Measurements from ENCODE around the gene KREMEN1. TPM values are rescaled to one million over a fixed set of nuclear protein-coding genes. Genes with fewer than 3 reads are reported as not detected.

KREMEN1 gene
- total and polyA plus RNA-seq, 2 experiments from 2014 or later: 1.8 to 3.8 TPM

- H3K4me2 ChIP-seq: no peak overlapping the region
- H4K20me1 ChIP-seq (replicated peaks; ENCODE audit: insufficient read depth): no peaks in the 10 kb centered on the region
- H3K27ac ChIP-seq (ENCODE audit: low read depth): no peak overlapping the region
- no peak overlapping the region for H3K4me3 ChIP-seq
- H3K4me3 Mint-ChIP-seq: no peak overlapping the region
- no peaks in the 10 kb centered on the region for H3K79me2 ChIP-seq (replicated peaks; ENCODE audit: insufficient read depth)
- no peak for TF ChIP-seq CTCF (conservative IDR thresholded peaks at IDR 0.05; ENCODE audit: low read depth in 2 of 2)
- no peak for TF ChIP-seq STAT1 (IDR thresholded peaks at IDR 0.05; ENCODE audit: unreplicated experiment)
- TF ChIP-seq EZH2phosphoT487 (IDR thresholded peaks at IDR 0.05; ENCODE audit: unreplicated experiment): no peak
- TF ChIP-seq ETS1 (IDR thresholded peaks at IDR 0.05): no peak
- TF ChIP-seq ZNF331 (CRISPR knock-in tag; IDR thresholded peaks at IDR 0.05; ENCODE audit: low read depth): no peak
- no peak for TF ChIP-seq ZNF114 (CRISPR knock-in tag; IDR thresholded peaks at IDR 0.05)
- no peak for TF ChIP-seq ZNF462 (CRISPR knock-in tag; IDR thresholded peaks at IDR 0.05)
- TF ChIP-seq JUNB (IDR thresholded peaks at IDR 0.05; ENCODE audit: unreplicated experiment): no peak
- TF ChIP-seq NANOG (IDR thresholded peaks at IDR 0.05; ENCODE audit: borderline replicate concordance): no peak
- no peak for TF ChIP-seq POLR2AphosphoS5 (IDR thresholded peaks at IDR 0.05; ENCODE audit: low read depth)
- TF ChIP-seq REST (IDR thresholded peaks at IDR 0.05; ENCODE audit: unreplicated experiment): no peak
- H3K4me1 ChIP-seq (ENCODE audit: insufficient read depth): peaks cover 25% of the 10 kb centered on the region
- no peaks in the 10 kb centered on the region for H3K27me3 ChIP-seq (ENCODE audit: insufficient read depth)
- DNase-seq (ENCODE audit: low spot score): no peak
- H3K27me3 Mint-ChIP-seq (ENCODE audit: insufficient read depth, low read depth, poor library complexity): peaks cover 11% of the 10 kb centered on the region
- H3K9me3 Mint-ChIP-seq: no peaks in the 10 kb centered on the region
- 0 out of 2 replicates have a peak, but pooled peaks cover 6% of the 10 kb centered on the region for H3F3A ChIP-seq (replicated peaks; ENCODE audit: low read depth)
- no peak overlapping the region for H3K27ac Mint-ChIP-seq
- no peaks in the 10 kb centered on the region for H3K9me2 ChIP-seq (ENCODE audit: insufficient read depth)
- no peaks in the 10 kb centered on the region for H3K36me3 Mint-ChIP-seq (ENCODE audit: low read depth)
- no peak overlapping the region for H2AFZ ChIP-seq
- no peak for ATAC-seq
- H3K4me1 Mint-ChIP-seq: peaks cover 33% of the 10 kb centered on the region
- H3K36me3 ChIP-seq (ENCODE audit: insufficient read depth): no peaks in the 10 kb centered on the region
These were observed 75.2 kb downstream of the KREMEN1 start for GRCh38 chr22:29148036-29148435.
